Stimulated activated CD4-positive, alpha-beta T cell treated with anti-CD3 and anti-CD28 coated beads, Interleukin-1b, Interleukin-23, amount 100 ng/mL, for 48 hours (primary cell): ENCODE results near the gene ANGPTL8.

Experiments used
- DNase-seq: peaks from one replicate; pipeline ENCODE4 v3.0.0-alpha.2; 2020

The ANGPTL8 gene

DNA sequence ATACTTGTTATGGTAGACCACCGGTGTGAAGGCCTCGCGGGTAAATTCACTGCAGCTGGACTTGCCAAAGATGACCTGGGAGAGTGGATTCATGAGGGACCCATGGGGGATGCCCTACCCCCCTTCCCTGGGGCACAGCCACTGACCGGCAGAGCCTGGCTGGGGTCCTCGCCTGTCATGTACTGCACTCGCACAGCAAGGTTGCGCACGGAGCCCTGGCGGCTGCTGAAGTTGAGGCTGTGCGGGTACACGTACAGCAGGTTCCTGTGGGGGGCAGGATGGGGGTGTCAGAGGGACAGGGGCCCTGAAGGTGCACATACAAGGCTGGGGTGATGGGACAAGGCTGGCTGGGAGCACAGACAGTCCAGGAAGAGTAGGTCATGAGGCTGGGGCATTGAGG, 1.4 kb upstream of the ANGPTL8 start:
- no peak for DNase-seq

DNA sequence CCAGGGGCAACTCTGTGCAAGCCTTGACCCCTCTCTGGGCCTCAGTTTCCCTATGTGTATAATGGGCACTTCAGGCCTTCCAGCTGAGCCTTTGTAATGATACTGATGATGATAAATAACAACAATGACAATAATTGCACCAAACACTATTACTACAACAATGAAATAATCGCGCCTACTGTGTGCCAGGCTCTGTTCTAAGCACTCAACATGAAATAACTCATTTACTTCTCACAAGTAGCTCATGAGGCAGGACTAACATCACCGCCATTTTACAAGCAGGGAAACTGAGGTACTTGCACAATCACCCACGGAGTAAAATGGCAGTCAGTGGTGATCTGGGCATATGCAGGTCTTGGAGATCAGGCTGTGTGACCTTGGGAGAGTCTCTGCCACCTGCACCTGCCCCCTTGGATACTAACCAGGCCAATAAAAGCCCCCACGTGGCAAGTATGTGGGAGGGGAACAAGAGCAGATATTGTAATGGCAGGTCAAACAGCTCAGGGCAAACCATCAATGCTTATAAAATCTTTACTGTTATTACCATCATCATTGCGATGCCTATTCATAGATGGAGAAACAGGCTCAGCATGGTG, 540 bp upstream of the ANGPTL8 start:
- no peak for DNase-seq

DNA sequence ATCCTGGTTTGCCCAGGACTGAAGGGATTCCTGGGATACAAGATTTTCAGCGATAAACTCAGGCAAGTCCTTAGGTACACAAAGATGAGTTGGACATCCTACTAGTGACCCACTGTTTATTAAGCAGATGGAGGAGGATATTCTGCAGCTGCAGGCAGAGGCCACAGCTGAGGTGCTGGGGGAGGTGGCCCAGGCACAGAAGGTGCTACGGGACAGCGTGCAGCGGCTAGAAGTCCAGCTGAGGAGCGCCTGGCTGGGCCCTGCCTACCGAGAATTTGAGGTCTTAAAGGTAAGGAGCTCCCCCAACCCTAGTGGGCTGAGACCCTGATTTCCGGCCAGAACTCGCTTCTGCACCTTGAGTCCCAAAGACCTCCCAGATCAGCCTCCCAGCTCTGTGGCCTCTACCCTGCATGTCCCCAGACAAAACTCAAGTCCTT, 607 bp downstream of the ANGPTL8 start:
- no peak for DNase-seq

DNA sequence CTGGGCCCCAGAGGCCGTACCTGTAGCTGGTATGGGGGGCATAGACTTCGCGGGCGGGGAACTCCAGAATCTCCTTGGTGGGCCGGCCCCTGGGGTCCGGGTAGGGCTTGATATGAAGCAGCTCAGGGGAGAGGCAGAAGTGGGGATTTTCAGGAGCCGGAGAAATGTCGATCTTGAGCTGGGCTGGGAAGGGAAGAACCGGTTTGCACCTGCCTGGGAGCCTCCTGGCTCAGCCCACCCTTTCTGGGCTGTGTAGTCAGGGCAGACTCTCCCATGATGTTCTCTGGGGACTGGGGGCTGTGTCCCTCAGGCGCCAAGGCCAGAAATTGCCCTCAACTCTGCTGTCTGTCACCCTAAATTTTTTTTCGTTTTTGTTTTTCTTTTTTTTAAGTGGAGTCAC, 2.6 kb downstream of the ANGPTL8 start:
- DNase-seq: no peak

DNA sequence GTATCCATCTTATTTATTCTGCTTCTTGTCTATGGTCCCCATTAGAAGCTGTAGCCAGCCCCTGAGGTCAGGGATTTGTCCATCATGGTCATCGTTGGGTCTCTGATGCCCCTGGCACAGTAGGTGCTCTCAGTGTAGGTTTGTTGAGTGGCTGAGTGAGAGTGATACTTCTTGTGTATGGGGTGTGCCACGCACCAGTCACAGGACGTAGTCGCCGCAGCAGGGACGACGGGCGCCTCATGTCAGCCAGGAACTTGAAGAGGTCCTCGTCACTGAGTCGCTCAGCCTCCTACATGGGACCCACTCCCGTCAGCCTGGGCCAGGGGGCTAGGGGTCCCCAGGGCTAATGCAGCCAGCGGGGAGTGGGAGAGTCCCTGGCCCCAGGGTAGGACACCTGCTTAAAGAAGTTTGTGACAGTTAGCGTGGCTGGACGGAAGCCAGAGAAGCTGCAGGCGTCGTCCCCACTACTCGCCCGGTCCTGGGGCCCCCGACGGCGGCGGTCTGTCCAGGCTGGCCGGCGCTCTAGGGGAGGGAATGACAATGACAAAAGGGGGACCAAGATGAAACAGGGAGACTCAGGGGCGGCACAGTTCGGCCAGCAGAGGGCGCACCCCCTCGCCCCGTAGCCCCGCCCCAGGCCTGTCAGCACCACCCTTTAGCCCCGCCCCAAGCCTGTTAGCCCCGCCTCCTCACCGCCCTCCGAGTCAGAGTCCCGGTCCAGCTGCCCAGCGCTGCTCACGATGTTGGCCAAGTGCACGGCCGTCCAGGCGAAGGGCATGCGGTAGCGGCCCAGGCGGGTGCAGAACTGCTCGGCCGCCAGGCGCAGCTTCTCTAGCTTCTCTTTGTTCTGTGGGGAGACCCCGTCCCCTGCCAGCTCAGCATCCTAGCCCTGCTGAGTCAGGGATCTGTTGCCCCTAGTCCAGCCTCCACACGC, 3.7 kb downstream of the ANGPTL8 start:
- DNase-seq: peak; percentile 87

DNA sequence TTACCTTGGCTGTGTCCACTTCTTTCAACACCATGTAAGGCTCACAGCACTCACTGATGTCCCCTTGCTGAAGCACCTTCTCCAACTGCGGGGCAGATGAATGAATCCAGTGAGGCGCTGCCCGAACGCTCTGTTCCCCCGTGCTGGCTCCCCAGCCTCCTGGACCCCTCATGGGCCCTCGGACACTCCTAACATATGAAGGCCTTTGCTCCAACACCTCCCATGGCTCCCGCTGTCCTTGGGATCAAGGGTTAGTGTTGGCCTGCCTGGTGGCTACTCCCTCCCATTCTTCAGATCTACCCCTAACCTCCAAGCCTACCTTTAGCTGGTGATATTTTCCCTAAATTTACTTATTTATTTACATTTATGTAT, 4.4 kb downstream of the ANGPTL8 start:
- DNase-seq: no peak

DNA sequence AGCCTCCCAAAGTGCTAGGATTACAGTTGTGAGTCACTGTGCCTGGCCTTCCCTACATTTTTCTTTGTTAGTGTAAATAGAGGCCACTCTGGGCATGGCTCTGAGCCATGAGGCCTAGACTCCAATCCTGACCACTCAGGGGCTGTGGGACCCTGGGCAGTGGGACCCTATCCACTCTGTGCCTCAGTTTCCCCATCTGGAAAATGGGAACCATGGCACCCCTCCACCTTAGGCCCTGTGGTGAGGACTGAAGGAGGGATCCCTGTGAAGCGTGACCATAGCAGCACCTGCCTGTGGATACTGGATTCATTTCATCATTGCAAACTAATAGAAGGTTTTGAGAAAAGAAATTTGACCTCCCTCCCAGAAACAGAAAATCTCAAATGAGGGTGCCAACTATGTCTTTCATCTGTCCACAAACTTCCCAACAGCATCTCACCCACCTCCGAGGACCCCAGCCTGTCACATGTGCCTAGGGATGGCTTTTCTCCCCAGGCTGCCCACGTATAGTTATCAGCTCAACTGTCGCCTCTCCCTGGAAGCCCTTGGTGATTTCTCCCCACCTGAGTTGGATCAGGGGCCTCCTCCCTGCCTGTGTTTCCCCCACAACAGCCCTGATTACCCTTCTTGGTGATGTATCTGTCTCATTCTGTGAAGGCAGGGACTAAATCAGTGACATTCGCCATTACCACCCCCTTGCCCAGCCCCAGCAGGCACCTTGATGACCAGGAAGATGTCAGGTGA, 5.6 kb downstream of the ANGPTL8 start:
- no peak for DNase-seq

DNA sequence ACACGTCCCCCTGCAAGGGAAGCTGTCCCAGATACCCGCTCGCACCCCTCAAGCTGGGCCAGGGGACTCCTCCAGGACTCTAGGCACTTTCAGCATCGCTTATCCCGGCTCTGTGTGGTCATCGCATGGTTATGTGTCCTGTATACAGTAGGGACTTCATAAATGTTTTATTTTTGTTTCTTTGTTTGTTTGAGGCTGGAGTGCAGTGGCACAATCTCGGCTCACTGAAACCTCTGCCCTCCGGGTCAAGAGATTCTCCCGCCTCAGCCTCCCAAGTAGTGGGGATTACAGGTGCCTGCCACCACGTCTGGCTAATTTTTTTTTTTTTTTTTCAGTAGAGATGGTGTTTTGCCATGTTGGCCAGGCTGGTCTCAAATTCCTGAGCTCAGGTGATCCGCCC, 7.5 kb downstream of the ANGPTL8 start:
- DNase-seq: no peak

DNA sequence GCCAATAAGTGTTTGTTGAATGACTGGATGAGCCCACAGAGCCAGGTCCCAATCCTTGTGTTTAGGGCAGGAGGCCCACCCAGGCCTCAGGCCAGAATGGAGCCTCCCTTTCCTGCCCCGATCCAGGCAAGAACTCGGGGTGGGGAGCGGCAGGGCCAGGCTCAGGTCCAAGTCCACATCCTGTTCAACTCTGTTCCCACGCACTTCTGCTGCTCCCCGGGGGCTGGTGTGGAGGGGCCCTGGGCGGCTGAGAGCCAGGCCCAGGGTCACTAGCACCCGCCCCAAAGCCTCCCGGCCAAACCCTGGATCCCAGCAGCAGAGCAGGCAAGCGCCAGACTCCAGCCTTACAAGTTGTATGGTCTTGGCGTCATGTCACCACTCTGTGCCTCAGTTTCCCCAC, 8.0 kb downstream of the ANGPTL8 start:
- no peak for DNase-seq

DNA sequence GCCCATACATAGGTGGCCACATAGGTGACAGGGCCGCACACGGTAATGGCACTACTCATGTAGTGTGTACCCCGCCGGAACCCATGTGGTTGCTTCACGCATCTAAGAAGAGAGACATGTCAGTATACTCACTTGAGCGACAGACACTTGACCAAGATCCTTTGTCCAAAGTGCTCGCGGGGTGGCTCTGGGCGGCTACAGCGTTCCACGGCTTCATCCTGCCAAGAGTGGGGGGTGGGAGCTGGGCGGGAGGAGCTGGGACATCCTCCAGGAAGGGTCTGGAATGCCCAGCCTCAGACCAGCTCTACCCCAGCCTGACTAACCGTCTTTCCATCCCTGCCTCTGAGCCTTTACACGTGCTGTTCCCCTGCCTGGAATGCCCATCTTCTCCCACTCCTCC, 8.5 kb downstream of the ANGPTL8 start:
- DNase-seq: no peak

DNA sequence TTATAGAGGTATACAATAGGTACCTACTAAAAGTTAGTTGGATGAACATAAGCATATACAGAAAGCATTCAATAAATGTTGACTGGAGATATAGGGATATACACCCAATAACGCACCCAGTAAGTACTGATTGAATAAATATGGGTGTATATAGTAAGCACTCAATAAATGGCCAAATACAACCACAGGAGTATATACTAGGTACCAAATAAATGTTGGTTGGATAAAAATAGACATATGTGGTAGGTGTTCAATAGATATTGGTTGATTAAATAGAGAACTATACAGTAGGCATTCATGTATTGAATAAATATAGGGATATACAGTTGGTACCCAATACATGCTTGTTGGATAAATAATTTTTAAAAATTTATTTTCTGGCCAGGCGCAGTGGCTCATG, 9.4 kb downstream of the ANGPTL8 start:
- DNase-seq: no peak

DNA sequence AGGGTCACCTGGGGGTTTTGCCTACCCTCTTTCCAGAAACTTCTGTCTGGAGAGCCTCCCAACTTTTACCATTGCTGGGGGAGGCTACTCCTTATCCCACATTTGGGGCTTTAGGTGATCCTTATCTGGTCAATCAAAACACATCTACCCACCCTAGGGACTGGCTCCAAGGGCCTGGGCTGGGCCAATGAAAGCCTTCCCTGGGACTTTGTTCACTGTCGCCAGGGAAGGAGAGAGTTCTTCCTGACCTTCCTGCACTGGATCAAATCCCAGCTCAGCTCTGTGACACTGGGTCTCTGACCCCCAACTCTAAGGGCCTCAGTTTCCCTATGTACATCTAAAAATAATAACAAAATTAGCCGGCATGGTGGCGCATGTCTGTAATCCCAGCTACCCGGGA, 11.8 kb downstream of the ANGPTL8 start:
- DNase-seq: no peak

DNA sequence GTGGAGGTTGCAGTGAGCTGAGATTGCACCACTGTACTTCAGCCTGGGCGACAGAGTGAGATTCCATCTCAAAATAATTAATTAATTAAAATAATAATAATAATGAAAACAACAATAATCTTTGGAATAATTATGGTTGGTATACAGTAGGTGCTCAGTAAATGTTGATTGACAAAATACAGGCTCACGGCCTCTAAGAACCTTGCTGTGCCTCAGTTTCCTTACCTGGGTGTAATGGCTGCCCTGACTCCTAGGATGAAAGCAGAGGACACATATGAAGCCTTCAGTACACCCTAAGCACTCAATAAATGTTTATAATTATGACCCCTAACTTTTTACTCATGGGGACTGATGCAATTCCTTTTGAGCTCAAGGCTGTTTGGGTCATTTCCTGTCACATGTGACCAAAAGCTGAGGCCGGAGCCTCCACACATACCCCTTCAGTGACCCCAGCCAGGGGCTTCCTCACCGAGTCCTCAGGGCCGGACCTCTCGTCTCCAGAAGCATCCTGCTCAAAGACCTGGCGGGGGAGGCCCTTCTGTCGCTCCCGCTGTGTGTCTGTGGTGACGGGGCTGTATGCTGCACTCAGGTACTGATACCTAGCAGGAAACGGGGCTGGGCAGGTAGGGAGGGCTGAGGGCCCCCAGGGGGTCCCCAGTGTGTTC, 12.4 kb downstream of the ANGPTL8 start:
- no peak for DNase-seq

DNA sequence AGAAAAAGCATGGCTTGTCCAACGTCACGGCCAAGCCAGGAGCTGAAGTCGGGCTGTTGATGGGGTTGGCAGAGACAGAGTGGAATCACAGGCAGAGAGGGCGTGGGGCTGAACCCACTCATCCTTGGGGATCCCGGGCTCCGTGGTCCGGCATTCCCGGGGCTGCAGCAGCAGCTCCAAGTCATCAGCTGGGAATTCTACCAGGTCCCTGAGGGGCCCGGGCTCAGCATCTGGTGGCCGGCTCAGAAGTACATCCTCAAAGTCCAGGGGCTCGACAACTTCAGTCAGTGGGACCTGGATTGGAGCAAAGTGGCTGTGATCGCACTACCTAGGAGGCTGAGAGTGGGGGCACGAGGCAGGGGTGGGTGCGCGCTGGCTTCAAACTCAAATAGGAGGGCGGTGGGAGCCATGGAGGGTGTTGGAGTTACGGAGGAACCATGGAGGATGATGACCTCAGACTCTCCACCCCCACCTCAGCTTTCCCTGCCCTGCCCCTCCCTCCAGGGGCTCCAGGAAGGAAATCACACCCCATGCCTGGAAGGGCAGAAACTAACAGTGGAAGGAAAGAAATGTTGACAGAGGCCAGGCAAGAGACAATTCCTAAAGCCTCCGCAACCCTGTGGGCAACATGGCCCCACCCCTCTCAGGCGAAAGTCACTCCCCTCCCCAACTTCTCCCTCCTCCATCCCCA, 13.4 kb downstream of the ANGPTL8 start:
- no peak for DNase-seq

DNA sequence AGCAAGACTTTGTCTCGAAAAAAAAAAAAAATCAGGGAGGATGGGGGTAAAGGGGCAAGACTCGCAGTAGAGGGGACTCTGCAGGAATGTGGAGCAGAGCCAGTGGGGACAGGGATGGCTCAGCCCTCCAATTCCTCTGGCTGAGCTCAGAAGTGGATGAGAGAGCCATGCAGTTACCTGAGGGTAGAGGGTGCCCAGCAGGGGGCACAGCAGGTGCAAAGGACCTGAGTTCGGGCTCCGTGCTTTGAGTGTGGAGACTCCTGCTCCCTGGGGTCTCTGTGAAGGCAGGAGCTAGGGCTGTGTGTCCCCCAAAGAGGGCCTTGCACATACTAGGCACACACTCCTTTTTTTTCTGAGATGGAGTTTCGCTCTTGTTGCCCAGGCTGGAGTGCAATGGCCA, 15.2 kb downstream of the ANGPTL8 start:
- DNase-seq: no peak

DNA sequence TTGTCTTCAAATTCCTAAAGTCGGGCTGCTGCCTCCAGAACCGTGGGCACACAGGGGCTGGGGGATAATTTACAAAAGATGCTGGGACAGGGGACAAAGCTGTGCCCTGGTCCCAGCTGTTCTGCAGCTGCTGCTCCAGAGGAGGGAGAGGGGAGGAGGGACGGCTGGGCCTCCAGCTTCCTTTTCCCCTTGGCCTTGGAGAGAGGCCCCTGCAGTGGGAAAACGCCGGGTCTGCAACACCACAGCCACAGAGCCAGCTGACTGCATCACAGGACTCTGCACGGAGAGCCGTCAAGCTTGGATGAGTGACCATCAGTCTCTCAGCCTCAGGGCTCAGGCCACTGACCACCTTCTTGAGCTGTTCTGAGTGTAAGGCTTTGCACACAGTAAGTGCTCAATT, 16.8 kb downstream of the ANGPTL8 start:
- no peak for DNase-seq

DNA sequence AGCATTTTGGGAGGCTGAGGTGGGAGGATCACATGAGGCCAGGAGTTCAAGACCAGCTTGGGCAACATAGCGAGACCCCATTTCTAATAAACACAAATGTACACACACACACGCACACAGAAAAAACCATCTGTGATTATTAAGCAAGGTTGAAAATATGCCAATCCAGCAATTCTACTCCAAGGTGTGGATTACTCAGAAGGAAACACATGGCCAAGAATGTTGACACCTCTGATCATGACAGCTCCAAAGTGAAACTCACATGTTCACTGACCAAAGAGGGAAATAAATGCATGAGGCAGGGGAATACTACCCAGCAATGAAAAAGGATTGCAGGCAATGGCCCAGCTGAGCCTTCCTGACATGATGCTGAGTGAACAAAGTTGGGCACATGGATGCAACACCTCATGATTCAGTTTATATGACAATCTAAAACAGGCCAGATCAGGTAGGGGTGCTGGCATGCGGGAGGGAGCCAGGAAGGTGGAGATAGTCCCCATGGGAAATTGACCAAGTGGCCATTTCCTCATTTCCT, 18.5 kb downstream of the ANGPTL8 start:
- DNase-seq: no peak

DNA sequence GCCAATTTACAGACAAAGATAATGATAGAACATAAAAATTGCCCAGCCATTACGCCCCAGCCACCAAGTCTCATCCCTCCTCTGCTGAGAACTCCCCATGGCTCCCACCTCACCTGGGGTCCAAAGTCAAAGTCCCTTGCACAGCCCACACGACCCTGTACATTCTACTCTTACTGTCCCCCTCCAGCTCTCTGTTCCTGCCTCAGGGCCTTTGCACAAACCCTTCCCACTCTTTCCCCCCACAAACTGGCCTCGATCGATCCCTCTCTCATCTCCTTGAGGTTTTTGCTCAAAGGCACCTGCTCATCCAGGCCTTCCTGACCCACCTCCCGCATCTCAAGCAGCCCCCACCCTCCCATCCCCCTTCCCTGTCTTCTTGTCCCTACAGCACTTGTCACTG, 21.6 kb downstream of the ANGPTL8 start:
- DNase-seq: no peak

DNA sequence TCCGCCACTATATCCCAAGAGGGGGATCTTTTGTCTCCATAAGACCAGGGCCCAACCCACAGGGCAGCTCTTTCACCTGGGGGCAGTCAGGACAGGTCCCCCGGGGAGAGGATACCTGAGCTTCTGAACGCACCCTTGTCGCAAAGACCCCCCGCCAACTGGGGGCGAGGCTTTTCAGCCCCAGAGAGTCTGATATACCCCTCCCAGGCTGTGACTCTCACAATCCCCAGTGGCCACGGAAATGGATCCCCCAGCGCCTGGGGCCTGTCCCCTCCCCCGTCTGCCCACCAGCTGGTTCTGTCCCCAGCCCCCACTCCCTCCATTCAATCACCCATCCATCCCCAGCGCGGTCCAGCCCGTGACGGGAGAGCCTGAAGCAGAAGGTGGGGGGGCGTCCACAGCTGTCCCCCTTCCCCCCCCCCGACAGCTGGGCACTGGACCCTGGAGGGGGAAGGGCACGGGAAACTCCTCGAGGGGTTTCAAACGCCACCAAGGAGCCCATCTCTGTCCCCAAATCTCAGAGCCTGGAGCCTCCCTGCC, 22.1 kb downstream of the ANGPTL8 start:
- no peak for DNase-seq

DNA sequence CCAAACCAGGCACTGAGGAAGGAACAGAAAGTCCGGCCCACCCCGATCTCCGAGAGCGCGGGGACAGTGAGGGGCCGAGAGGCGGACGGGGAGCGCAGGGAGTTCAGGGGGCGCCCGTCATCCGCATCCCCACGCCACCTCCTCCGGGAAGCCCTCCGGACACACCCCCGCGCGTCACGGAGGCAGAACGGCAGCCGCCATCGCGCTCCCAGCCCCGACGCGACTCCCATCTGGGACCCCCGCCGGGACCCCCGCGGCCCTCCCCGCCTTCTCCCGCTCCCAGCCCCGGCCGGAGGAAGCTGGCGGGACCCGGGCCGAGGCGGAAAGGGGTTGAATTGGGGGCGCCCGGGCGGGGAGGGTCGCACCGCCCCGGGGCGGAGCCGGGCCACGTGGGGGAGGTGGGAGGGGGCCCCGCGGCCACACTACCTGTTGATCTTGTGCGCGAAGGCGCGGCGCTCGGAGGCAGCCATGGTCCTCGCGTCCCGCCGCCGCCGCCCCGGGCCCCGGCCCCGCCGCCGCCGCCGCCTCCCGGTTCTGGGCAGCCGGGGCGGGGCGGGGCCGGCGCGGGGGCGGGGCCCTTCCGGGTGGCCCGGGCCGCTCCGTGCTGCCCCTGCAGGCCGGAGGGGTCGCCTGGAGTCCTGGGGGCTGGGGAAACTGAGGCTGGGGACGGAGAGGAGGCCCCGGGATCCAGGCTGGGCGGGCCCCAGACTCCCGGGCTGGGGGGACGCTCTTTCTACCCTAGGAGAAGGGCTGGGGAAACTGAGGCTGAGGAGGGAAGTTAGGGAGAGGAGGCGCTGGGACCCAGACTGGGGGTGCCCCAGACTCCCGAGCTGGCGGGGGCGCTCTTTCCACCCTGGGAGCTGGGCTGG, 22.8 kb downstream of the ANGPTL8 start, which contains the start of gene DOCK6:
TSS of gene DOCK6 (minus strand) at position 554 of the 869 bp plus-strand sequence. CDS start at position 470, 84 bp downstream.
- DNase-seq: no peak

DNA sequence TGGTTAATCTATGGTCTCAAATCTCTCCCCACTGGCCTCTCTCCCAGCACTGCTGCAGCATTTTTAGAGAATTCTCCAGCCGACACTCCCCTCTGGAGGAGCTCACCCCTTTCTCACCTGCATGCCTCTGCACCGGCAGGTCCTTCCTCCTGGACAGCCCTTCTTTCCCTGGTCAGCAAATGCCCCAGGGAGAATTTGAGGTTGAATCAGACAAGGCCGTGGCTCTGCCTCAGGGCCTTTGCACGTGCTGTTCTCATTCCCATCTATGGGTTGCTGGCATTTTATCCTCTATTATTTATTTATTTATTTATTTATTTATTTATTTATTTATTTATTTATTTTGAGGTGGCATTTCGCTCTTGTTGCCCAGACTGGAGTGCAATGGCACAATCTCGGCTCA, 24.3 kb downstream of the ANGPTL8 start:
- no peak for DNase-seq
